T follicular helper cell (primary cell): ENCODE results near the gene C16orf89.
A peak's percentile ranks its signal among the peaks of the same experiment; 100 is the strongest.
"Not testable (repeated sequence)": the region's sequence is repeated elsewhere in the genome, so short reads cannot be mapped to it uniquely, and the experiment has no call there.

ENCODE experiments used
- DNase-seq: peaks from one replicate; pipeline ENCODE4 v3.0.0-alpha.2; 2020; ENCODE audit warnings: low read depth

Gene C16orf89

GRCh38 chr16:5060073-5060641, 5.6 kb downstream of the C16orf89 start:
- no peak for DNase-seq

- DNase-seq = no peak
Observed at GRCh38 chr16:5059386-5060072, 6.2 kb downstream of the C16orf89 start.

GRCh38 chr16:5058476-5058875, 7.3 kb downstream of the C16orf89 start:
- DNase-seq = no peak

GRCh38 chr16:5056352-5056751, 9.4 kb downstream of the C16orf89 start:
- DNase-seq = peak; percentile 4

GRCh38 chr16:5054876-5055865, 10.6 kb downstream of the C16orf89 start:
- no peak for DNase-seq

DNA sequence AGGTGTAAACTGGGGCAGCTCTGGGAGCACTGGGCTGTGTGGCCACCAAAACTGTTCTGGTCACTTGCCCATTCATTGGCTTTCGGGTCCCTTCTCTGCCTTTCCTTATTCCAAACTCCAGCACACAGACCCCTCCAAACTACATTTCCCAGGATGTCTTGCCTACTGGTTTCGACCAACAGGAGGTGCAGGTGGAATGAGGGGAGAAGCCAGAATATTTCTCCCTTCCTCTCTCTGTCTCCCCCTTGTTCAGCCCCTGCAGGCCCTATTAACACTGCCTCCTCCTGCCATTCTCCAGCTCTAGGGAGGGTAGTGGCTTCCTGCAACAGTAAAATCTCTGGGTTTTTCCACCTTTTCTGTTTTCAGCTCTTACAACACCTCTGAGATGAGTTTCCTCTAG, 18.8 kb downstream of the C16orf89 start:
- no peak for DNase-seq

GRCh38 chr16:5045499-5046115, 20.1 kb downstream of the C16orf89 start:
- DNase-seq = no peak

DNA sequence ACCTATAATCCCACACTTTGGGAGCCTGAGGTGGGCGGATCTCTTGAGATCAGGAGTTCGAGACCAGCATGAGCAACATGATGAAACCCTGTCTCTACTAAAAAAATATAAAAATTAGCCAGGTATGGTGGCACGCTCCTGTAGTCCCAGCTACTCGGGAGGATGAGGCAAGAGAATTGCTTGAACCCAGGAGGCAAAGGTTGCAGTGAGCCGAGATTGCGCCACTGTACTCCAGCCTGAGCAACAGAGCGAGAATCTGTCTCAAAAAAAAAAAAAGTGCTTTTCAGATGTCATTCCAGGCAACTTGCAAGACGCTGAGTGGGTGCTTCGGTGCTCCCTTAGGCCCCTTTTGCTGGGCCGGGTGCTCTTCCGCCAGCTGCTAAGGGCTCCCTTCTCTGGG, 21.2 kb downstream of the C16orf89 start:
- DNase-seq = not testable (repeated sequence)

- no peak for DNase-seq
Observed at GRCh38 chr16:5044011-5044540, 21.7 kb downstream of the C16orf89 start.

DNA sequence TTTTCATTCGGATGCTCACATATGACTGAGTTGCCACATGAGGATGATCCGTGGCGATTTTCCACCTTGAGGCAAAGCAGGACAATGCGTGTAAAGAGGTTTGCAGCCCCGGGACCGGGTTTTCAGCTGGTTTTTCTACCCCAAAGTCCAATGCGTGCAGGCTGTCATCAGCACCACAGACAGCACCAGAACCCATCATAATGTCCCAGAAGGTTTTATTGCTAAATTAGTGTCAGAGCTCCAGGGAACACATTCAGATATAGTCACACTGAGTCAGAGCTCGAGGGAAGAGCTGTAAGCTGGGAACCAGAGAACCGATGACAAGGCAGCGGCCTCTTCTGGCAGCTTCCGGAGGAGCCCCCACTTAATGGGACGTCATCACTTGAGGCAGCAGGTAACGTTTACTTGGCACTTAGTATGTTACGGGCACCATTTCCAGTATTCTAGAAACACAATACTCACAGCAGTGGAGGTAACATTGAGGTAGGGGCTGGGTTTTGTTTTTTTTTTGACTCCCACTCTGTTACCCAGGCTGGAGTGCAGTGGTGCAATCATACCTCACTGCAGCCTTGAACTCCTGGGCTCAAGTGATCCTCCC, 23.1 kb downstream of the C16orf89 start:
- DNase-seq = no peak

- no peak for DNase-seq
Observed at GRCh38 chr16:5041600-5042133, 24.1 kb downstream of the C16orf89 start.

DNA sequence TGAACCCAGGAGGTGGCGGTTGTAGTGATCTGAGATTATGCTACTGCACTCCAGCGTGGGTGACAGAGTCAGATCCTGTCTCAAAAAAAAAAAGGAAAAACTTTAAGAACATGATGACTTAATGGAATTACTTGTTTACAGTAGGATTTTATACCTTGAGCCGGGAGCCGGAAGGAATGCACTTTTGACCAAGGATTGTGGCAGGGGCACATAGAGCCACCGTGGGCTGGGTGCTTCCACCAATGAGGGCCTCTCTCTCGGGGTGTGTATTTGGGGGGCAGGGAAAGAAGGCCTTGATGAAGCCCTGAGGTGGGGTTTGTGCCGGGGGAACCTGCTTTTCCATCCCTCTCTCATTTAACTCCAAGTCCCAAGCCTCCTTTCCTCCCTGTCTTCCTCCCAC, 25.3 kb downstream of the C16orf89 start:
- DNase-seq = no peak

DNA sequence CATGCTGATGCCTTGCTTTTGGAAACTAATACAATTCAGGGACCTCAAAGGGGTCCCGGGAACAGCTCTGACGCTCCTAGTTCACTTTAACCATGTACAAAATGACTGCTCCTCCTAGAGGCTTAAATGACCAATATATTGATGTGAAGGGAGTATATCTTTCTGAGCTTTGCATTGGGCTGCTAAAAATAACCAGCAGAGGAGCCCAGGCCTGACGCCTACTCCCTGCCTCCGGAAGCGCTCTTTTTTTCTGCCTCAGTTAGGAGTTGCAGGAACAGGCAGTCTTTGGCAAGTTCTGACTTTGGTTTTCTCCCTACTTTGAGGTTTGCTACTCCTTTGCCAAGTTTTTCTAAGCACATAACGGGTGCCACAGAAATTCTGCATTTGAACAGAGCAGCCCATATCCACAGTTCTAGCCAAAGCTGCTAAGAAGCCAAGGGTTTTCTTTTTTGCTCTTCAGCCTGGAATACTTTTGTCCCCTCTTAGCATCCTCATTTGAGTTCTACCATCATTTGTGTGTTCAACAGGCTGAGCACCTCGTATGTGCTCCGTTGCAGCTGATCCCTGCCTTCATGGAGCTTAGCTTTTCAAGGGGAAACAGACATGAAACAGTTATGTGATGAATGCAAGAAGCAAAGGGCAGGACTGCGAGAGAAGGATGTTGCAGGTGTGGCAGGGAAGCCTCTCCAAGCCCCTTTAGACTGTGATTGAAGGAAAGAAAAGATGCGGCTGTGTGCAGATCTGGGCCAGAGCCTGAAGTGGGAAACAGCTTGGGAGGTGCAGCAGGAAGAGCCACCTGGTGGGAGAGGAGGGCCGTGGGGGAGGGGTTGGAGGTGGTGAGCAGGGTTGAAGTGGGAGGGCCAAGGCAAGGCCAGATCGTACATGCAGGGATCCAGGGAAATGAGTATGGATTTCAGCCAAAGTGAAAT, 29.3 kb downstream of the C16orf89 start:
- DNase-seq = no peak

- no peak for DNase-seq
Observed at GRCh38 chr16:5035909-5036227, 29.9 kb downstream of the C16orf89 start.

DNA sequence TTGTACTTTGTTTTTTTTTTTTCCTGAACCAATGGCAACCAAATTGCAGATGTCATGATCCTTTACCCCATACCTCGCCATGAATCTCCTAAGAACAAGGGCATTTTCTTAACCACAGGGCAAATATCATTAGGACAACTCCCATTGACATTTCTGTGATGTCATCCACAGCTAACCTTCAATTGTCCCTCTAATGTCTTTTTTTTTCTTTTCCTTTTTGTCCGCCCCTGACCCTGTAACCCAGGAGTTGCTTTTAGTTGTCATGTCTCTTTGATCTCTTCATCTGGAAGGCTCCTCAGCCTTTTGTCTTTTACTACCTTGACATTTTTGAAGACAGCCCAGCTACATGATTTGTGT, 31.6 kb downstream of the C16orf89 start:
- DNase-seq = no peak

DNA sequence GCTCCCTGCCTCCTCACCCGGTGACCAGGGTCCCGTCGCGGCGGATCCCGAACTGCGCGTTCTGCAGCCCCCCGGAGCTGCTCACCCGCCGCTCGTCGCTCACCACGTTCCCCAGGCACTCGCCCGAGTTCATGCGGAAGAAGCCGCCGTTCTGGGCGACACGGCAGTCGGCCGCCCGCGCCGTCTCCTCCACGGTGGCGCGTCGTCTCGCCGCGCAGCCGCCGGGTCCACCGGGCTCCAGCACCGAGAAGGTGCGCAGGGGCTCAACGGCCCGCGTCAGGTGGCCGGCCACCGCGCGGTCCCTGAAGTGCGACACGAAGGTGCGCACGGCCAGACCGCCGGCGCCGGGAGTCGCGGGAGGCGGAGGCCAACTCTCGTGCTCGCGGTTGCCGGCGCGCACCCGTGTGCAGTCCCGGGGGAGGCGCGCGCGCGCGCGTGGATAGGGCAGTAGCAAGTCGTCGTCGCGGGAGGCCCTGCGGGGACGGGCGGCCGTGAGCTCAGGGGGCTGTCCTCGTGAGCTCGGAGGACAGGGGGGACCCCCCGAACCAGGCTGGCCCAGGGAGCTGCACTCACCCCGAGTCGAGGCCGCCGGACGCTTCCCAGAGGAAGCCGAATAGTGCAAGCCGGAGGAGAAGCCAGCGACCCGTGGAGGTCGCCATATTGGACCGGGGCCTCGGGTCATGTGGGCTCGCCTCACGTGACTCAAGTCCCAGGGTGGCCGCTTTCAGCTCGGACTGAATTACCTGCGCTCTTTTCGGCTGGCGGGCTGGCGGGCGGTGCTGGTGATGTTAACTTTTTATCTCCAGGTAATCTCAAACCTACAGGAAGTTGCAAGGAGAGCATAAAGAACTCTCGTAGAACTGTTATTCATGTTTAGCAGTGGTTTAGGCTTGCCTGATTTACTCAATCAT, 32.2 kb downstream of the C16orf89 start, which contains the start of gene NAGPA:
TSS of gene NAGPA (minus strand) at position 680 of the 911 bp plus-strand sequence. CDS start at position 659, 21 bp downstream.
- peak; percentile 78 for DNase-seq

DNA sequence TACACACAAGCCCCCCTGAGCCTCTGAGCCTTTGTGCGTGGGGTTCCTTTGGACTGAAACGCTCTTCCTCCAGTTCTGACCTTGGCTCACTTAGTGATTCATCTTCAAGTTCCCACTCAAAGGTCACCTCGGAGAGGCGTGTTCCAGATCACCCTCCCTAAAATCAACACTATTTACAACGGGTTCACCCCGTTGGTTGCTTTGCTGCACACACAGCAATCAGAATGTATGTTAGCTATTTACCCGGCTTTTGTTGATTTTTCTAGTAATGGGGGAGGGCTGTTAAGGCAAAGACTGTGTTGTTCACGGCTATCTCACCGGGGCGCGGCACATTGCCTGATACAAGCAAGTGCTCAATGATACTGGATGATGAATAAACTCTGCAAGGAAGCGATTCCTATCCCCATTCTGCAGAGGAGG, 33.0 kb downstream of the C16orf89 start:
- DNase-seq = no peak

DNA sequence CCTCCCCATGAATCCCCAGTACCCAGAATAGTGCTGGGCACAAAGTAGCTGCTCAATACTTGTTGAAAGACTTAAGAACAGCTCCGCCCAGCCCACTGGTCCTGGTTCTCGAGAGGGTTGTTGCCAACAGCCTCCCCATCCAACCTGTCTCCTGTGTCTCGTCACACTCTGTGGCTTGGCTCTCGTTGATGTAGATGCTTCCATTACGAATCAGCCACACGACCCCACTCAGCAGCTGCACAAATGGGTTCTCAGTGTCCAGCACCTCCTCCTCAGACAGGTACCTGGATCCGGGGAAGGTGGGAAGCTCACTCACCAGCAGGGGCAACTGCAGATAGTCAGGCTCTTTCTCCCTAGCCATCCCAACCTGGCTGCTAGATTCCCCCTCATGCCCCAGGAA, 34.2 kb downstream of the C16orf89 start:
- DNase-seq = no peak

DNA sequence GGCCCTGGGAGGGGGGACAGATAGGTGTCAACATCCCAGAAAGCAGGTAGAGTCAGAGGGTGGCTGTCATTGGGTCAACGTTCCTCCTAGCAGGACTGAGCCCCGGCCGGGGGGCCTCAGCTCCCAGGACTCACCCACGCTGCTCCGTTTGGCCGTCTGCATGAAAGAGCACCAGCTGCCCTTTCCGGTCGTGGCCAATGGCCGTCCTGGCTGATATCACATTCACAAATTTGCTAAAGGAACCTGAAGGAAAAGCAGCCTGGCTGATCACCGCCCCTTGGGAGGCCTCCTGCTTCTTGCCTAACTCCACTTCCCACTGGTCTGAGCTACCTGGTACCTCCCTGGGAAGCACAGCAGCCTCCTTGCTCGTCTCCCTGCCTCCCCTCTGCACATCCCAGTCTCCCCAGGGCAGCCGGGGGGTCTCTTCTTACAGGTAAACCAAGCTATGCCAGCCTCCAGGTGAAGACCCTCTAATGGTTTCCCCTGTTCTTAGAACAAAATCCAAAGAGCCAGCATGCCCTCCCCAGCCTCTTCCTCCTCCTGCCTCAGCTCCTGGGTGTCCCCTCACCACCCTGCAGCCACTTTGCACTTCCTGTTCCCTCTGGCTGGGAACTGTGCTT, 35.4 kb downstream of the C16orf89 start:
- DNase-seq = no peak
